GM21825 (cell line): ENCODE results near the gene GRID2.

Experiments
- ATAC-seq: cut with Tn5 transposase; IDR thresholded peaks from one replicate; pipeline ENCODE4 v1.9.1; 2021; ENCODE audit warnings: mild to moderate bottlenecking, moderate library complexity; ENCODE audit not compliant: unreplicated experiment

GRID2 gene

DNA sequence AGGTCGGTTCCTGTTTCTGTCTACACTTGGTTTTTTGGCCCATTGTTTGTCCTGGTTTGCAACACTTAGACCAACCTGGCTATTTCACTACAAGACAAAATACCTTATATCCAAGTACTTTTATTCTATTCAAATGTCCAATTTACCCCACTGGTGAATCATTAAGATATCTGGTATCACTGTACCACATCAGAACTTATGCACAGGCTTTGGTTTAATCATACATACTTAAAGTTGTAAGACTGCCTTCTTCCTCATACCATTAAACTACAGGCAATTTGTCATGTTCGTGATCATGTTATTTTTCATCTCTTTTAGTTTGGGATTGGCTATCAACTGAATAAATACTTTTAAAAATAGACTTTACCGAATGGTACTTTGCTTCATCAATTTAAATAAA is 1471.8 kb downstream of the GRID2 start:
- ATAC-seq = no peak

DNA sequence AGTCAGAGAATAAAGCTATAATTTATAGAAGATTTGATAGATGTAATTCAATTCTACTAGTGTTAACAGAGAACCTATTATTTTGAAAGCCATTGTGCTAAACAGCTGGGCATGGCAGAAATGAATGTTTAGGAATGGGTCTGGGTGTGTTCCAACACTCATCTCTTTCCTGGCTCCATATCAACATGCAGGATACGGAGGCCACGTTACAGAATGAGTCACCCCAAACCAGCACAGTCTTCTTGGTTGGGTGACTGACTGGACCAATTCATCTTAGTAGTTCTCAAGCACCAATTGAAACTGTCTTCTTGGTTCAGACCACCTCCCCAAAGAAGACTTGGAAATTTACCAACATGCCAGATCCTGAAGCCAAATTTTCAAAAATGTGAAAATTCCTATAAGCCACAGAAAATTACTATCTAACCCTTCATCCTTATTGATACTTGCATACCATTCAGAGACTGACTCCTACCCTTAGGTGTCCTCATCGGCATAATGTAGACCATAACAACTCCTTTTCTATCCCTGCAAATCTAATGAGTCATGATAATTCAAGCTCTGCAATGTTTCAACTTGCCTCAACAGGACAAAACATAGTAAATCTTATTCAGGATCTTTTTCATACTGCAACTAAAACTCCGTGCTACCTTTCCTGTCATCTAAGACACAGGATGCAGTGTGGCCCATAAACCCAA is 1472.8 kb downstream of the GRID2 start:
- no peak for ATAC-seq

- ATAC-seq = no peak
Measured at GRCh38 chr4:93777081-93777460, 1473.3 kb downstream of the GRID2 start.

GRCh38 chr4:93779228-93779627 is 1475.5 kb downstream of the GRID2 start:
- ATAC-seq = no peak

- ATAC-seq = no peak
Measured at GRCh38 chr4:93780080-93780479, 1476.3 kb downstream of the GRID2 start.

GRCh38 chr4:93781198-93781597 is 1477.4 kb downstream of the GRID2 start:
- no peak for ATAC-seq

GRCh38 chr4:93786149-93786548 is 1482.4 kb downstream of the GRID2 start:
- no peak for ATAC-seq

DNA sequence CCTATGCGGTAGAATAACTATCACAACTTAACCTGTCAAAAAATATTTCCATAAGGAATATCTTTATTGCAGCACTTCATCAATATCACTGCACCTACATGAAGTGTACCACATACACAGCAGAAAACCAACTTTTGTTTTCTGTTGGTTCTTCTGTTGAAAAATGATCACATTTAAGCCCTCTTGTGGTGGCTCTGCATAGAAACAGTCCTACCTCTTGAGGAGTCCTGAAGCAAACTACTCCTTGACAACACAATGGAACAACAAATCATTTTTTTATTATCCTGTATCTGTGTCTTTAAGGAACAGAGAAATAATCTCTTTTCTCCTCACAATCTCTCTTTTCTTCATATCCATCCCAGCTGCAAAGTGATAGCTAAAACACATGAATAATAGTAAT is 1484.9 kb downstream of the GRID2 start:
- no peak for ATAC-seq

DNA sequence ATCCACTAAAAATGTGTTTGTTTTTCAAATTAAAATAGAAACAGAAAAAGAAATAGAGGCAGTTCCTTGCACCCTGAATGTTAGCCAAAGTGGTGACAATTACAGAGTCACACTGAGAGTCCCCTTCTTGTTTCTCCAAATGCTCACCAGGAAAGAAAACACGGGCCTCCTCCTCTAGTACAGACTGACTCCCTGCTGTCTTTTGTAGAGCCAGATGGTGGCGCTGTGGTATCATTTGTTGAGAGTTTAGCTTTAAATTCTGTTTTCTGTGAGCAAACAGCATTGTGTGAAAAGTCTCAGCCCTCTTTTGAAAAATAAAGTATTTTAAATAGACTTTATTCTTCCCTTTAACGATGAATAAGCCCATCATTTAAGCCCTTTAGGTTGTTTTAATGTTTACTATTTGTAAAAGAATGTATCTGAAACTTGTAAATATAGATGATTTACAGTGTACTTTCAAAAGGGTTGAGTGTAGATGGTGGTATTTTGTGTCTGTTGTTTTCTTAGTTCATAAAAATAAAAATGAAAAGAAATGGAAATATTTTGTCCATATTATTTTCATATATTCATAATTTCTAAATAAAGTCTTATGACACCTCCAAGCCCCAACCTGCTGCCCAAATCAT is 1487.9 kb downstream of the GRID2 start:
- peak; percentile 83 for ATAC-seq

GRCh38 chr4:93802045-93802444 is 1498.3 kb downstream of the GRID2 start:
- ATAC-seq = no peak

- ATAC-seq = no peak
Measured at GRCh38 chr4:93809773-93810172, 1506.0 kb downstream of the GRID2 start.

DNA sequence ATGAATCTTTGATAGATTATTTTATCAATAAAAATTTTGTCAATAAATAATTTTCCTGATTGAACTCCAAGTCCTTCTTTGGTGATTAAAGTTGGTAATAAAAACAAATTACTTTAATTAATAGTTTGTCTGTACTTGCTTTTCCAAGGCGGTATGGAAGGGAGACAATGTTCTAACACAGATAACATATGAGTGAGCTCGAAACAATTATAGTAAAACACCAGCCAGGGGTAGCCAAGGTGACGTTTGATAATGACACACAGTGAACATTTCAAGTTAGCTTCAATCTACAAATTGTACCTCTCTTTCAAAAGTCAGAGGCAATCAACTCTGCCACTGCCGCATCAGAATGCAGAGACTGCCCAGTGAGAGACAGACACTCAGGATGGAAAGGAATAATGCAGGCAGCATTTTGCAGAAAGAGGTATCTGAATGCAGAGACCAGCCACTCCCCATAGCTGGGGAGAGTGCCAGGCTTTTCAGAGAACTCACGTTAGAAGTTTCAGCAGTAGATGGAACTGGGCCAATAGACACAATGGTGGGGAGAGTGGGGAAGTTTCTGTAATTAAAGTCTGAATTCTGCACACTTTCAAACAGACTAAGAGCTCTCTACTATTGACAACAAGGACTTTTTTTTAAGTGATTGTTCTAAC is 1506.7 kb downstream of the GRID2 start:
- no peak for ATAC-seq

GRCh38 chr4:93813092-93813491 is 1509.3 kb downstream of the GRID2 start:
- no peak for ATAC-seq

DNA sequence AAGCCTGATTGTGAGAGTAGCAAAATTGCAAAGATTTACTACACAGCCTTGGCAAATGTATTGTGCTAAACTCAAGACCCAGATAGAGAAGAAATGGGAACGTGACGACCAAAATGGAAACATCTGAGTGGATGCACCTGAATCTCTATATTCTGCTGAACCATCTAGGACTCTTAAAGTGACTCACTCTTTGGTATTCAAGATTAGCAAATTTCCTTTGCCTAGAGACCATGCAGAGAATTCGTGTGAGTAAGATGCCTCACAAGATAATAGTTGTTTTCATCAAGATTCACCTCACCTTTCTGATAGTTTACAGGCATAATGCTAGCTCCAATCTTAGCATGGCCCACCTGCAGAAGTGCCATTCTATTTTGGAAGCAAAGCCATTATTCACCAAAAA is 1510.4 kb downstream of the GRID2 start:
- ATAC-seq = no peak

DNA sequence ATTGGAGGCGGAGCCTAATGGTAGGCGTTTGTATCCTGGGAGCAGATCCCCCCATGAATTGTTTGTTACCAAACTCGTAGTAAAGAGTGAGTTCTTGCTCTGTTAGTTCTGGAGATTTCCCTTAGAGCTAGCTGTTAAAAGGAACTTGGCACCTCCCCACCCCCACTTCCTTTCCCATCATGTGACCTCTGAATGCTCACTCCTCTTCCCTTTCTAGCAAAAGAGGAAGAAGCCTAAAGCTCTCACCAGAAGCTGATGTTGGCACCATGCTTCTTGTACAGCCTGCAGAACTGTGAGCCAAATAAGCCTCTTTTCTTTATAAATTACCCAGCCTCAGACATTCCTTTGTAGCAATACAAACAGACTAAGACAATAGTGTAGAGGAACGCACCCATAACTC is 1511.0 kb downstream of the GRID2 start:
- ATAC-seq = no peak
